HepG2 (cell line): ENCODE data around the gene PUS1. TPM values are rescaled to one million over a fixed set of nuclear protein-coding genes. Genes with fewer than 3 reads are reported as not detected.

Experiments used
- ATAC-seq: fragments of 200-7000 bp; cut with Tn5 transposase; 3 replicates; pipeline ENCODE4 v1.9.1; 2020; ENCODE audit warnings: mild to moderate bottlenecking, moderate library complexity
- BruUV-seq: library from RNA; stranded (reverse); fragments of 400-500 nt; replicated peaks from 2 replicates; lab custom pipeline; 2021; lab: Mats Ljungman, UMichigan
- CTCF ChIA-PET: fragments of 300-600 bp; formaldehyde crosslinking; extraction: SDS; loops from one replicate; lab custom pipeline; 2021; ENCODE audit warnings: low total read pairs, inconsistent platforms, low intra/inter-chr PET ratio; lab: Yijun Ruan, JAX
- POLR2A ChIA-PET: fragments of 350-600 bp; sonication (Branson Sonifier 250); formaldehyde crosslinking; loops from one replicate; lab custom pipeline; 2020; ENCODE audit warnings: antibody characterized with exemption, inconsistent platforms; lab: Yijun Ruan, JAX
- DNase-seq: peaks from one replicate; pipeline ENCODE4 v3.0.0-alpha.2; 2015; ENCODE audit warnings: low spot score
- FAIRE-seq: peaks from 3 replicates; lab custom pipeline; 2011; peaks lifted over from hg19 to GRCh38; lab: Jason Lieb, UNC
- H2AFZ ChIP-seq: one replicate; pipeline ENCODE4 v1.6.1; 2011; ENCODE audit warnings: low read length, inconsistent platforms
- H3K27ac ChIP-seq: fragments of 300-600 bp; 3 replicates; pipeline ENCODE4 v1.8.0; 2011; ENCODE audit warnings: mixed run types, mild to moderate bottlenecking, mixed read lengths, low read length, inconsistent platforms; ENCODE audit not compliant: insufficient read depth; ENCODE audit errors: extremely low read length
- H3K27me3 ChIP-seq, 2 experiments: fragments of 200-600 bp in 1 of 2; 2 replicates in 1 of 2; 3 replicates in 1 of 2; pipeline versions ENCODE4 v1.6.0 to v1.8.0; 2011; ENCODE audit warnings: low read length in 2 of 2, mild to moderate bottlenecking in 2 of 2, moderate library complexity in 2 of 2, inconsistent platforms in 1 of 2; ENCODE audit not compliant: insufficient read depth in 2 of 2, control insufficient read depth in 1 of 2
- H3K36me3 ChIP-seq, 2 experiments: fragments of 200-600 bp in 1 of 2; replicated peaks in 1 of 2; 2 replicates in 1 of 2; 3 replicates in 1 of 2; pipeline versions ENCODE4 v1.5.1 to v1.8.0; 2011; ENCODE audit warnings: low read length in 2 of 2, inconsistent platforms in 1 of 2; ENCODE audit not compliant: insufficient read depth in 2 of 2, control insufficient read depth in 1 of 2
- H3K4me1 ChIP-seq: 2 replicates; pipeline ENCODE4 v1.5.1; 2012; ENCODE audit warnings: low read length, inconsistent platforms; ENCODE audit not compliant: insufficient read depth
- H3K4me2 ChIP-seq: 2 replicates; pipeline ENCODE4 v1.6.0; 2011; ENCODE audit warnings: low read depth, low read length, inconsistent platforms
- H3K4me3 ChIP-seq, 3 experiments: fragments of 200-600 bp in 1 of 3; sonication (generic), shearing (Covaris generic) in 1 of 3; replicated peaks in 1 of 3; 2 replicates each; pipeline ENCODE4 v1.5.1; 2011 to 2016; ENCODE audit warnings: low read length in 3 of 3, inconsistent platforms in 2 of 3, low read depth in 2 of 3, mild to moderate bottlenecking in 2 of 3, control low read depth in 1 of 3, mixed read lengths in 1 of 3; ENCODE audit not compliant: insufficient read depth in 1 of 3
- H3K79me2 ChIP-seq: one replicate; pipeline ENCODE4 v1.6.1; 2011; ENCODE audit warnings: low read length, inconsistent platforms; ENCODE audit not compliant: insufficient read depth
- H3K9ac ChIP-seq: 2 replicates; pipeline ENCODE4 v1.6.0; 2011; ENCODE audit warnings: mild to moderate bottlenecking, low read depth, low read length, inconsistent platforms; ENCODE audit not compliant: insufficient read depth
- H3K9me3 ChIP-seq: 2 replicates; pipeline ENCODE4 v1.5.1; 2012; ENCODE audit warnings: mild to moderate bottlenecking, low read length
- H4K20me1 ChIP-seq: 2 replicates; pipeline ENCODE4 v1.6.0; 2011; ENCODE audit warnings: inconsistent platforms, mild to moderate bottlenecking, low read length, moderate library complexity; ENCODE audit not compliant: insufficient read depth
- EED ChIP-seq: sonication (generic); formaldehyde crosslinking; IDR thresholded peaks from 2 replicates; pipeline ENCODE4 v1.5.0; 2020; ENCODE audit warnings: mild to moderate bottlenecking, missing genetic modification reagents
- HDAC6 ChIP-seq: fragments of 200-600 bp; sonication (generic); IDR thresholded peaks from 2 replicates; pipeline ENCODE4 v1.7.0; 2017; ENCODE audit warnings: mild to moderate bottlenecking, antibody characterized with exemption, low read length, low read depth
- JUNB ChIP-seq: sonication (generic); formaldehyde crosslinking; IDR thresholded peaks from 2 replicates; pipeline ENCODE4 v1.8.0; 2022; ENCODE audit warnings: missing genetic modification reagents, mild to moderate bottlenecking, borderline replicate concordance
- KDM5A ChIP-seq: fragments of 200-600 bp; sonication (generic); IDR thresholded peaks from 2 replicates; pipeline ENCODE4 v1.7.0; 2018; ENCODE audit warnings: antibody characterized with exemption, mild to moderate bottlenecking, low read length, borderline replicate concordance
- SALL2 ChIP-seq: sonication (generic); formaldehyde crosslinking; IDR thresholded peaks from 2 replicates; pipeline ENCODE4 v1.8.1; 2023; ENCODE audit warnings: mild to moderate bottlenecking, missing genetic modification reagents, inconsistent platforms
- ZNF280B ChIP-seq: sonication (generic); formaldehyde crosslinking; IDR thresholded peaks from 2 replicates; pipeline ENCODE4 v1.5.0; 2020; ENCODE audit warnings: missing genetic modification reagents, mild to moderate bottlenecking, borderline replicate concordance
- ZNF460 ChIP-seq: sonication (generic); formaldehyde crosslinking; IDR thresholded peaks from 2 replicates; pipeline ENCODE4 v1.5.1; 2020; ENCODE audit warnings: missing genetic modification reagents, mild to moderate bottlenecking, borderline replicate concordance
- ZZZ3 ChIP-seq: sonication (generic); formaldehyde crosslinking; IDR thresholded peaks from 2 replicates; pipeline ENCODE4 v1.4.0; 2020; ENCODE audit warnings: missing genetic modification reagents, mild to moderate bottlenecking, borderline replicate concordance
- WGBS: methylation state at CpG from one replicate; pipeline ENCODE4 v1.1.6; 2017; ENCODE audit warnings: low lambda C conversion rate; 5-methylcytosine and 5-hydroxymethylcytosine counted together
- in situ Hi-C: cut with HindIII; loops from 2 replicates; pipeline ENCODE4 v1.10.0; 2017; ENCODE audit warnings: low pct_unique_long_range_greater_than_20kb; ENCODE audit not compliant: extremely low pct_ligation_motif_present
- intact Hi-C: fragments of 100-400 bp; cut with micrococcal nuclease; formaldehyde crosslinking; loops from one replicate; pipeline ENCODE4 v1.10.0; 2022; ENCODE audit not compliant: unreplicated experiment
- polyA plus RNA-seq, 8 experiments: library from polyadenylated mRNA; depleted of rRNA in 3 of 8; stranded (reverse) in 7 of 8; unstranded in 1 of 8; fragments of >200 nt; fragmentation: Illumina TruSeq in 4 of 8; extraction: Trizol in 4 of 8; gene quantifications; 2 replicates each; pipeline versions ENCODE4 v1.2.1 to v1.2.3, GENCODE V29; 2011 to 2016; ENCODE audit warnings: low read depth in 4 of 8, missing spikeins in 1 of 8, mixed read lengths in 1 of 8; ENCODE audit not compliant: insufficient read depth in 1 of 8
- total RNA-seq, 5 experiments: library from RNA; depleted of rRNA; stranded (reverse); fragments of >200 nt; fragmentation: Illumina TruSeq; extraction: Trizol; gene quantifications; 2 replicates each; pipeline ENCODE4 v1.2.3, GENCODE V29; 2016; ENCODE audit warnings: low read depth in 1 of 5

PUS1 gene
- total and polyA plus RNA-seq, 2 of the 13 experiments (the other 11 are each of a cell fraction or from before 2014, with no cell fraction given) = 19.2 to 24.7 TPM

GRCh38 chr12:131983554-131983953 lies 54.5 kb downstream of the PUS1 start:
- Histone ChIP-seq H3K27me3 (no peaks in the 10 kb centered on the region), H3K79me2 (no peaks in the 10 kb centered on the region), H3K9me3 (no peaks in the 10 kb centered on the region), H2AFZ (no peak overlapping the region), H4K20me1 (no peaks in the 10 kb centered on the region), H3K4me2 (no peak overlapping the region), H3K4me1 (no peaks in the 10 kb centered on the region), H3K4me3 (no peak overlapping the region), H3K9ac (no peak overlapping the region), H3K36me3 (peaks cover 36 to 74% of the 10 kb centered on the region in 2 experiments), H3K27ac (no peak overlapping the region)
- ChIA-PET POLR2A (no interaction called here), CTCF (no interaction called here)
- TF ChIP-seq ZNF460 (CRISPR knock-in tag) (no peak), ZNF280B (CRISPR knock-in tag) (no peak), EED (CRISPR knock-in tag) (no peak), HDAC6 (no peak), JUNB (CRISPR knock-in tag) (no peak), SALL2 (CRISPR knock-in tag) (no peak), KDM5A (no peak), ZZZ3 (no peak)
- in situ Hi-C loops (no loop called here), intact Hi-C loops (no loop called here)
- no TSS peak for BruUV-seq
- DNase-seq (no peak), ATAC-seq (no peak), FAIRE-seq (no peak)
- 92% methylated on average over 6 of the region's 6 CpGs for WGBS
